Adrenal gland (tissue), 5 donors: ENCODE results near the gene HDDC3.

Source experiments
- CTCF ChIP-seq, 6 experiments: fragments of 450-650 bp in 4 of 6; fragments of 200-600 bp in 2 of 6; sonication (generic) in 1 of 6; IDR thresholded peaks; 1 replicate in 5 of 6; 2 replicates in 1 of 6; pipeline versions ENCODE4 v1.5.1 to v1.8.0; 2016 to 2021; ENCODE audit warnings: antibody characterized with exemption in 6 of 6, mild to moderate bottlenecking in 2 of 6, moderate library complexity in 1 of 6
- POLR2A ChIP-seq, 2 donors: fragments of 450-650 bp; IDR thresholded peaks; one replicate each; pipeline ENCODE4 v1.6.1; 2017; ENCODE audit warnings: antibody characterized with exemption in 2 of 2, mild to moderate bottlenecking in 2 of 2, moderate library complexity in 1 of 2
- donor health status: DM: no; HTN: no; CAD: no.

DNA sequence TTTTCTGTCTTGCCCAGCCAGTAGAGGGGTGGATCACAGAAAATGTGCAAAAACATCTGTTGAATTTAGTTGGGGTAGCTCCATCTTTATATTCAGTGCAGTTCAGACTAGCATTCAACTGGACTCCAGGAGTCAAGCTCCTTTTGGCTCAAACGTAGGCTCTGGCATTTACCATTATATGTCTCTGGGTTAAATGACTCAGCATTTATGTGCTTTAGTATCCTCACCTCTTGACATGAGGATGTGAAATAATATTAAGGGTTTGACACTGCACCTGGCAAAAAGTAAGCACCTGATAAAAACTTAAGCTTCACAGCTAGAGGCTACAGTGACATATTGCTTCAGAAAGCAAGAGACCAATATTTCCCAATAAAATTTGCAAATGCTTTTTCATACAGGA lies 47.2 kb upstream of the HDDC3 start:
- no peak for TF ChIP-seq CTCF (IDR thresholded peaks at IDR 0.05)
- TF ChIP-seq POLR2A (IDR thresholded peaks at IDR 0.05), result no peak
